A673 (cell line): Measurements from ENCODE around the gene NMT1.

Experiments used
- EZH2 ChIP-seq: fragments of 200-600 bp; sonication (generic); IDR thresholded peaks from 2 replicates; pipeline ENCODE4 v1.6.1; 2017; ENCODE audit warnings: borderline replicate concordance, low read depth, mild to moderate bottlenecking, mixed read lengths, antibody characterized with exemption, low read length; ENCODE audit not compliant: poor library complexity, severe bottlenecking
- TF ChIP-seq, protein P1 (sequence below): fragments of 300-800, 200-600 bp; sonication (generic); conservative IDR thresholded peaks from 2 replicates; pipeline ENCODE4 v1.5.1; 2017; ENCODE audit warnings: low read depth, mild to moderate bottlenecking, antibody characterized with exemption, low read length, moderate library complexity, mixed read lengths

DNA sequence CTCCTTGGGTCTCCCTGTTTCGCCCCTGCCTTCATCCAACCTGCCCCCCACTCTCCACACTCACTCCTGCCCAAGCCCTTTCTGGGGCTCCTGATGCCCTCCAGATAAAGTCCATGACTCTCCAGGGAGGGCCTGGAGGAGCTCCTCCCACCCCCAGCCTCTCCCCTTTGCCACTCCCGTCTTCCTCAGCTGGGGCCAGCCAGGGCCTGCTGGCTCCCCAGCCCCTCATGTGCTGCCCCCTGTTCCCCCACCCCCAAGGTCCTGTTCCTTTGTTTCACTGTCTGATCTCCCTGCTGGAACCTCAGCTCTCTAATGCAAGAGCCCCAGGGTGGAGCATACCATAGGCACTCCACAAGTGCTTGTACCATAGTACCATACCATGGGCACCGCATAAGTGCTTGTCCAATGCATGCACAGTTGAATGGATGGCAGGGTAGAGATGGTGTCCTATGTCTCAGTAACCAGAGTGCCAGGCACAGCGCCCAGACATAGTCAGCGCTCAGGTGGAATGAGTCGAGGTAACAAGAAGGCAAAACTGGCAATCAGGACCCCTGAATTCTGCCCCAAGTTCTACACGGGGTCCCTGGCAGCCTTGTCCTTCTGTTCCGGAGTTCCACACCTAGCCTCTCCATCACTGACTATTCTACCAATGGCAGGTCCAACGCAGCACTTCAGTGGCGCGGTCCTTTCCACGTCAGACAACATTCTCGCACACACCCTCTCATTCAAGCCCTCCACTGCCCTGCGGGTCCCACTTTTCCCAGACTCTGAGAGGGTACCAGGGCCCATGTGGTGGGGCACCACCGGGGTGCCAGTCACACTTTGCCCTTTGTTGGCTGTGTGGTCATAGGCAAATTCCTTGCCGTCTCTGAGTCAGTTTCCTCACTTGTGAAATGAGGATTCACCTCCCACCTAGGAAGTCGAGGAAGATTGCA is 69.8 kb downstream of the NMT1 start:
- TF ChIP-seq, protein P1, sequence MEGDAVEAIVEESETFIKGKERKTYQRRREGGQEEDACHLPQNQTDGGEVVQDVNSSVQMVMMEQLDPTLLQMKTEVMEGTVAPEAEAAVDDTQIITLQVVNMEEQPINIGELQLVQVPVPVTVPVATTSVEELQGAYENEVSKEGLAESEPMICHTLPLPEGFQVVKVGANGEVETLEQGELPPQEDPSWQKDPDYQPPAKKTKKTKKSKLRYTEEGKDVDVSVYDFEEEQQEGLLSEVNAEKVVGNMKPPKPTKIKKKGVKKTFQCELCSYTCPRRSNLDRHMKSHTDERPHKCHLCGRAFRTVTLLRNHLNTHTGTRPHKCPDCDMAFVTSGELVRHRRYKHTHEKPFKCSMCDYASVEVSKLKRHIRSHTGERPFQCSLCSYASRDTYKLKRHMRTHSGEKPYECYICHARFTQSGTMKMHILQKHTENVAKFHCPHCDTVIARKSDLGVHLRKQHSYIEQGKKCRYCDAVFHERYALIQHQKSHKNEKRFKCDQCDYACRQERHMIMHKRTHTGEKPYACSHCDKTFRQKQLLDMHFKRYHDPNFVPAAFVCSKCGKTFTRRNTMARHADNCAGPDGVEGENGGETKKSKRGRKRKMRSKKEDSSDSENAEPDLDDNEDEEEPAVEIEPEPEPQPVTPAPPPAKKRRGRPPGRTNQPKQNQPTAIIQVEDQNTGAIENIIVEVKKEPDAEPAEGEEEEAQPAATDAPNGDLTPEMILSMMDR = no peak
- no peak for TF ChIP-seq EZH2
